OCI-LY1 (cell line): ENCODE data around the gene CAMP.

ENCODE experiments used
- CTCF ChIP-seq: fragments of 200-600 bp; sonication (generic), shearing (Covaris generic); IDR thresholded peaks from 2 replicates; pipeline ENCODE4 v1.5.1; 2017; ENCODE audit warnings: mild to moderate bottlenecking, antibody characterized with exemption, low read length, moderate library complexity, mixed read lengths
- EZH2 ChIP-seq: fragments of 200-600 bp; sonication (generic), shearing (Covaris generic); IDR thresholded peaks from 2 replicates; pipeline ENCODE4 v1.8.0; 2017; ENCODE audit warnings: borderline replicate concordance, mixed run types, mild to moderate bottlenecking, antibody characterized with exemption, low read length, moderate library complexity, mixed read lengths

DNA sequence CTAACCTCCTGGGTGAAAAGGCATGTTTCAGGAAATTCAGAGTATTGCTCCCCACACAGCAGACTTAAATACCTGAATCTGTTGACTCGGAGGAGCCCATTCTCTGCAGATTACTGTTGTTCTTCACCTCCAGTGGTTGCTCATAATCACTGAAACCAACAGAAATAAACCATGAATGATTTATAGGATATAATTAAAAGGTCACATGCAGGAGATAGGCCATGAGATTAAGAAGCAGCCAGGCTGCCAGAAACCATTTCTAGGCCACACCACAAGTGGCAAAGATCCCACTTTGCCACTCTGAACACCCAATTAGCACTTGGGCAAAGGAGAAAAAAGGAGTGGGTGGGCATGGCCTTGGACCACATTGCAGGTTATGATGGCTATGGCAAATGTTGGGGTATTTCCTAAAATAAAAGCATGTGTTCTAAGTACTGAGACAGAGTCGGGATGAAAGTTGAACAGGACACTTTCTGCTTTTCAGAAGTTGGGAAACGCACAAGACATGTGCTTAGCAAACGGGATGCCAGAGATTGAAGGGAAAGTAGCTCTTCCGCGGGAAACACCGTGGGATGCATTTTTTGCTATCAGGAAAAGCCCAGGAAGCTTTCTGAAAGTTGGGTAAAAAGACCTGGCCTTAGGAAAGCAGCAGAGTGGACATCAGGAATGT lies 36.5 kb upstream of the CAMP start:
- no peak for TF ChIP-seq CTCF
- no peak for TF ChIP-seq EZH2
